Panc1 (cell line): ENCODE data around the gene MVP. TPM values are rescaled to one million over a fixed set of nuclear protein-coding genes. Genes with fewer than 3 reads are reported as not detected.

Experiments used
- ATAC-seq: fragments of 200-7000 bp; cut with Tn5 transposase; 2 replicates; pipeline ENCODE4 v1.9.1; 2020; ENCODE audit warnings: mild to moderate bottlenecking, moderate library complexity
- BruUV-seq: library from RNA; stranded (reverse); fragments of 400-500 nt; replicated peaks from 2 replicates; lab custom pipeline; 2021; lab: Mats Ljungman, UMichigan
- CTCF ChIA-PET: fragments of 300-600 bp; sonication (Branson Sonifier 250); formaldehyde crosslinking; loops from one replicate; lab custom pipeline; 2022; ENCODE audit warnings: antibody characterized with exemption; lab: Charles Lee
- POLR2A ChIA-PET: fragments of 300-600 bp; sonication (Branson Sonifier 250); formaldehyde crosslinking; loops from one replicate; lab custom pipeline; 2022; ENCODE audit warnings: antibody characterized with exemption; lab: Charles Lee
- DNase-seq: peaks from one replicate; pipeline ENCODE4 v3.0.0-alpha.2; 2010; ENCODE audit warnings: low read depth, low spot score
- H3K27ac ChIP-seq: 2 replicates; pipeline ENCODE4 v1.5.1; 2011; ENCODE audit warnings: mild to moderate bottlenecking, low read length, inconsistent platforms
- H3K27me3 ChIP-seq: fragments of 200-500 bp; sonication (Bioruptor generic); 2 replicates; pipeline ENCODE4 v1.6.0; 2014; ENCODE audit warnings: low read length, inconsistent platforms; ENCODE audit not compliant: control insufficient read depth, insufficient read depth
- H3K36me3 ChIP-seq: fragments of 200-500 bp; sonication (Bioruptor generic); 2 replicates; pipeline ENCODE4 v1.5.1; 2014; ENCODE audit warnings: inconsistent platforms, mild to moderate bottlenecking, low read length, moderate library complexity; ENCODE audit not compliant: control insufficient read depth, insufficient read depth
- H3K4me1 ChIP-seq: 2 replicates; pipeline ENCODE4 v1.5.1; 2011; ENCODE audit warnings: inconsistent platforms, mild to moderate bottlenecking, low read length, moderate library complexity; ENCODE audit not compliant: control insufficient read depth, insufficient read depth
- H3K4me3 ChIP-seq, 2 experiments: 2 replicates each; pipeline ENCODE4 v1.5.1; 2011 to 2012; ENCODE audit warnings: low read depth in 2 of 2, low read length in 2 of 2, mild to moderate bottlenecking in 2 of 2, inconsistent platforms in 1 of 2, moderate library complexity in 1 of 2
- H3K9me3 ChIP-seq: fragments of 200-500 bp; sonication (Bioruptor generic); 2 replicates; pipeline ENCODE4 v1.5.1; 2014; ENCODE audit warnings: low read depth, mild to moderate bottlenecking, inconsistent platforms, low read length, moderate library complexity; ENCODE audit not compliant: control insufficient read depth, insufficient read depth
- CTCF ChIP-seq: fragments of 450-650 bp; IDR thresholded peaks from 2 replicates; pipeline ENCODE4 v1.5.1; 2017; ENCODE audit warnings: mild to moderate bottlenecking
- POLR2AphosphoS5 ChIP-seq: IDR thresholded peaks from 2 replicates; pipeline ENCODE4 v1.6.1; 2012; ENCODE audit warnings: mild to moderate bottlenecking, low read depth, low read length, moderate library complexity
- REST ChIP-seq, 2 experiments: IDR thresholded peaks; 2 replicates each; pipeline ENCODE4 v1.6.1; 2011 to 2012; ENCODE audit warnings: low read depth in 2 of 2, control low read depth in 1 of 2, low read length in 1 of 2, mild to moderate bottlenecking in 1 of 2, moderate library complexity in 1 of 2; ENCODE audit not compliant: insufficient read depth in 1 of 2
- SIN3A ChIP-seq: IDR thresholded peaks from 2 replicates; pipeline ENCODE4 v1.6.1; 2012; ENCODE audit warnings: low read depth, mild to moderate bottlenecking, low read length, moderate library complexity, borderline replicate concordance; ENCODE audit not compliant: insufficient read depth
- TCF7L2 ChIP-seq: IDR thresholded peaks from 2 replicates; pipeline ENCODE4 v1.6.1; 2011; ENCODE audit warnings: mild to moderate bottlenecking, low read depth, low read length, inconsistent platforms
- in situ Hi-C: cut with HindIII; loops from 2 replicates; pipeline ENCODE4 v1.10.0; 2016; ENCODE audit warnings: low sequenced_read_pairs, low pct_unique_long_range_greater_than_20kb
- intact Hi-C: fragments of 100-400 bp; cut with micrococcal nuclease; formaldehyde crosslinking; loops from one replicate; pipeline ENCODE4 v1.10.0; 2022; ENCODE audit not compliant: unreplicated experiment
- total RNA-seq: library from RNA; stranded (reverse); gene quantifications from one replicate; pipeline ENCODE4 v1.2.1, GENCODE V29; 2021; ENCODE audit not compliant: unreplicated experiment

Gene MVP
- total RNA-seq, 1 experiment from 2014 or later: 107 TPM

GRCh38 chr16:29794231-29794710 lies 26.0 kb upstream of the MVP start:
- no peak overlapping the region for H3K4me3 ChIP-seq
- no peaks in the 10 kb centered on the region for H3K9me3 ChIP-seq
- ATAC-seq: no peak
- no peak overlapping the region for H3K27ac ChIP-seq
- no peaks in the 10 kb centered on the region for H3K27me3 ChIP-seq
- in situ Hi-C loops: no loop called here
- BruUV-seq: no TSS peak
- H3K36me3 ChIP-seq: peaks cover 9% of the 10 kb centered on the region
- H3K4me1 ChIP-seq: peaks cover 12% of the 10 kb centered on the region
- DNase-seq: no peak
- intact Hi-C loops: no loop called here
- TF ChIP-seq REST (IDR thresholded peaks at IDR 0.05; ENCODE audit: insufficient read depth in 1 of 2, low read depth in 2 of 2, low read length in 1 of 2) (no peak), CTCF (no peak), TCF7L2 (no peak), POLR2AphosphoS5 (no peak), SIN3A (no peak)
- CTCF ChIA-PET: no interaction called here
- POLR2A ChIA-PET: interaction anchor here (0.8 to 1.5 kb wide), 2 partner anchors 10 kb away, joined by 3 to 14 read pairs; no protein-coding TSS in a partner anchor

- in situ Hi-C loops: no loop called here
- Histone ChIP-seq H3K27me3 (no peaks in the 10 kb centered on the region), H3K4me3 (no peak overlapping the region), H3K9me3 (no peaks in the 10 kb centered on the region), H3K4me1 (peaks cover 24% of the 10 kb centered on the region), H3K27ac (peak overlapping the region; percentile 97; the same call in 1 of the 2 replicates), H3K36me3 (peaks cover 23% of the 10 kb centered on the region)
- BruUV-seq: no TSS peak
- ChIA-PET POLR2A (no interaction called here), CTCF (no interaction called here)
- no peak for TF ChIP-seq REST (IDR thresholded peaks at IDR 0.05; ENCODE audit: insufficient read depth in 1 of 2, low read depth in 2 of 2, low read length in 1 of 2)
- TF ChIP-seq SIN3A: no peak
- TF ChIP-seq POLR2AphosphoS5: no peak
- TF ChIP-seq CTCF: no peak
- TF ChIP-seq TCF7L2: no peak
- ATAC-seq (no peak), DNase-seq (no peak)
- intact Hi-C loops: no loop called here
Measured at GRCh38 chr16:29802416-29802935, 17.8 kb upstream of the MVP start.
